ENCODE results near the gene CARHSP1. TPM values are rescaled to one million over a fixed set of nuclear protein-coding genes. Genes with fewer than 3 reads are reported as not detected.

CARHSP1 gene
- 10 to 100 TPM; 47.3 to 75.6 (median 63.8) TPM for total RNA-seq

DNA sequence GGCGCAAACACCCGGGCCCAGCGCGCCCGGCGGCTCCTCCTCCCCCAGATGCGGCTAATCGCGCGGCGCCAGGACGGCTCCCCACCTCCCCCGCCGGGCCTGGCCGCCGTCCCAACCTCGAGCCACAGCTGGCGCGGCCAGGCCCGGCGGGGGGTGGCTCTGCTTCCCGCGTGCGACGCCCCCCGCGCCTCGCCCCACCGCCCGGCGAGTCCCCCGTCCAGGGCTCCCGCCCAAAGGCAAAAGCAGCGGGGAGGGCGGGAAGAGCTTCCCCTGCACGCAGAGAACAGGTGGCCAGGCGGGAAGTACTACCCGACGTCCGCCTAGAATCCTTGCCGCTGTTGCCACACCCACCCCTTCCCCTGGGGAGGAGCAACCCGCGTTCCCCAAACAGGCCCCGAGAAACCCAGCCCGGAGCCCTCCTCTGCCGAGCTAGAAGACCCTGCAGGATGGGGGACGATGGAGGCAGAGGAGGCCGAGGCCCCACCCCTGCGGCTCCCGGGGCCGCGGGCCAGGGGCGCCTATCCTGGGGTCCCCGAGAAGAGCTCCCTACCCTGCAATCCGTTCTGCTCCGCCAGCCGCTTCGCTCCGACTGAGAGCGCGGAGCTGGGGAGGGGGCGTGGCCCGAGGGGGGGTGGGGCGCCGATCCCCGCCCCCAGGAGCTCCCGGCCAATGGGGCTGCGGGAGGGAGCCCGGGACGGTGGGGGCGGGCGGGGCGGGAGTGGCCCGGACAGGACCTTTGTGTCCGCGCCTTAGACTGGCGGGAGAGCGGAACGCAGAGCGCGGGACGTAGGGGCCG lies at the start of gene CARHSP1:
TSS of gene CARHSP1 (minus strand) at position 591 of the 796 bp plus-strand sequence. CDS start 9,678 bp downstream, outside the sequence.
- TF ChIP-seq, protein P1, sequence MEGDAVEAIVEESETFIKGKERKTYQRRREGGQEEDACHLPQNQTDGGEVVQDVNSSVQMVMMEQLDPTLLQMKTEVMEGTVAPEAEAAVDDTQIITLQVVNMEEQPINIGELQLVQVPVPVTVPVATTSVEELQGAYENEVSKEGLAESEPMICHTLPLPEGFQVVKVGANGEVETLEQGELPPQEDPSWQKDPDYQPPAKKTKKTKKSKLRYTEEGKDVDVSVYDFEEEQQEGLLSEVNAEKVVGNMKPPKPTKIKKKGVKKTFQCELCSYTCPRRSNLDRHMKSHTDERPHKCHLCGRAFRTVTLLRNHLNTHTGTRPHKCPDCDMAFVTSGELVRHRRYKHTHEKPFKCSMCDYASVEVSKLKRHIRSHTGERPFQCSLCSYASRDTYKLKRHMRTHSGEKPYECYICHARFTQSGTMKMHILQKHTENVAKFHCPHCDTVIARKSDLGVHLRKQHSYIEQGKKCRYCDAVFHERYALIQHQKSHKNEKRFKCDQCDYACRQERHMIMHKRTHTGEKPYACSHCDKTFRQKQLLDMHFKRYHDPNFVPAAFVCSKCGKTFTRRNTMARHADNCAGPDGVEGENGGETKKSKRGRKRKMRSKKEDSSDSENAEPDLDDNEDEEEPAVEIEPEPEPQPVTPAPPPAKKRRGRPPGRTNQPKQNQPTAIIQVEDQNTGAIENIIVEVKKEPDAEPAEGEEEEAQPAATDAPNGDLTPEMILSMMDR (IDR thresholded peaks at IDR 0.05; ENCODE audit: low read depth) = no peak

GRCh38 chr16:8916541-8917225 lies 47.9 kb upstream of the CARHSP1 start:
- TF ChIP-seq, protein P1 (IDR thresholded peaks at IDR 0.05; ENCODE audit: low read depth) = no peak

DNA sequence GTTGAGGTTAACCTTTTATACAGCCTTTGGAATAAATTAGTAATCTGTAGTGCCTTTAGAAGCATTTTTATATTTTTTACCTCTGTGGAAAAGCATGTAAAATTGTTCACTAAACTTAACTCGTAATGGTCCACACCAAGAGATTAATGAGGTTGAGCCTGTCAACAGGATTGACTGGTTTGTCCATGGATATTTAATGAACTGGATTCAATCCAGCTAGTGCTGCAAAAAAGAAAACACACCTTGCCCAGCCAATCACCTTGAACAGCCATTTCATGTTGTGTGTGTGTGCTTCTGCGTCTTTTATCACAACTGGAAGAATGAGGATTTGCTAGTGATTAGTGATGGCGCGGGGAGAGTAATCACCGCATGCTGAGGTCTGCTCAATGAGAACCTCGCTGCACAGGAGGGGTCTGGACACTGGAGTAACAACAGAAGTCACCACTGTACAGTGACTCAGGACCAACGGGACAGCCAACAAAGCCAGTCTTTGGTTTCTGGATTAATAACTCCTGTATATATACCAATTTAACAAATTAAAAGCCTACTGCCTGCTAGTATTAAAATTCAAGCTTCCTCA lies 47.0 kb upstream of the CARHSP1 start:
- TF ChIP-seq, protein P1 (IDR thresholded peaks at IDR 0.05; ENCODE audit: low read depth) = no peak

- TF ChIP-seq, protein P1 (IDR thresholded peaks at IDR 0.05; ENCODE audit: low read depth) = no peak
Observed at GRCh38 chr16:8914098-8914497, 45.3 kb upstream of the CARHSP1 start.

- TF ChIP-seq, protein P1 (IDR thresholded peaks at IDR 0.05; ENCODE audit: low read depth) = no peak
Observed at GRCh38 chr16:8912793-8913192, 44.0 kb upstream of the CARHSP1 start.

DNA sequence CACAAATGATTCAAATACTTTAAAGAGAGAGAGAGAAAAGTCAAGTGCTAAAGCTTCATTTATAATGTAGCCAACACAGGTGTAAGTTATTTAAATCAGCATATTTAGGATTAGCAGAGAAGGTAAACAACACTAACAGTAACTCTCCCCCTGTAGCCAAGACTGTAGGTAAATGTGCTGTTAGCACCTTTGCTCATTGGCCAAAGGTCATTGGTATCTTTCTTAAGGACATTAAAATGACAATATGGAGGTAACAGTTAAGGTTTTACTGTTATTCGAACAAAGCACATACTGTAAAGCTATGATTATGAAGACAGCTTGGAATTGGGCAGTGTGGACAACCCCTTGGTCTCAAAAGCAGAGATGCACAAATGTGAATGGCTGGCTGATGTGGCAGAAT lies 42.0 kb upstream of the CARHSP1 start:
- TF ChIP-seq, protein P1 (IDR thresholded peaks at IDR 0.05; ENCODE audit: low read depth) = no peak
